Neural cell (in vitro differentiated cells): ENCODE results near the gene MTA1. TPM values are rescaled to one million over a fixed set of nuclear protein-coding genes. Genes with fewer than 3 reads are reported as not detected.

Experiments
- H2AFZ ChIP-seq: fragments of 200-600, 300-800 bp; sonication (generic), shearing (Covaris generic); 2 replicates; pipeline ENCODE4 v1.6.0; 2014; ENCODE audit warnings: low read depth, mild to moderate bottlenecking, antibody characterized with exemption, low read length, moderate library complexity
- H3F3A ChIP-seq: fragments of 200-600 bp; shearing (Covaris generic); 2 replicates; pipeline ENCODE4 v1.6.1; 2016; ENCODE audit warnings: mild to moderate bottlenecking, moderate library complexity, mixed read lengths, antibody characterized with exemption, low read length; ENCODE audit not compliant: insufficient read depth, poor library complexity, severe bottlenecking
- H3K27ac ChIP-seq: fragments of 200-600, 300-800 bp; sonication (generic), shearing (Covaris generic); 2 replicates; pipeline ENCODE4 v1.5.1; 2014; ENCODE audit warnings: mild to moderate bottlenecking, low read length, moderate library complexity
- H3K27me3 ChIP-seq: fragments of 300-800, 200-600 bp; sonication (generic), shearing (Covaris generic); 2 replicates; pipeline ENCODE4 v1.6.0; 2014; ENCODE audit warnings: mild to moderate bottlenecking, low read depth, low read length, moderate library complexity; ENCODE audit not compliant: insufficient read depth
- H3K36me3 ChIP-seq: fragments of 300-800, 200-600 bp; sonication (generic), shearing (Covaris generic); 2 replicates; pipeline ENCODE4 v1.5.1; 2014; ENCODE audit warnings: mild to moderate bottlenecking, antibody characterized with exemption, low read length, moderate library complexity; ENCODE audit not compliant: insufficient read depth
- H3K4me2 ChIP-seq: fragments of 300-800, 200-600 bp; sonication (generic), shearing (Covaris generic); 2 replicates; pipeline ENCODE4 v1.6.0; 2014; ENCODE audit warnings: mild to moderate bottlenecking, low read length
- H3K4me3 ChIP-seq: fragments of 300-800, 200-600 bp; sonication (generic), shearing (Covaris generic); 2 replicates; pipeline ENCODE4 v1.5.1; 2014; ENCODE audit warnings: mild to moderate bottlenecking, low read length, moderate library complexity
- H3K79me2 ChIP-seq: fragments of 200-600 bp; shearing (Covaris generic); replicated peaks from 2 replicates; pipeline ENCODE4 v1.6.0; 2014; ENCODE audit warnings: mild to moderate bottlenecking, low read length, moderate library complexity; ENCODE audit not compliant: insufficient read depth
- H3K9ac ChIP-seq: fragments of 300-800, 200-600 bp; sonication (generic), shearing (Covaris generic); 2 replicates; pipeline ENCODE4 v1.6.1; 2016; ENCODE audit warnings: mild to moderate bottlenecking, low read length, mixed read lengths
- H3K9me2 ChIP-seq: fragments of 200-600 bp; shearing (Covaris generic); 2 replicates; pipeline ENCODE4 v1.6.1; 2016; ENCODE audit warnings: mild to moderate bottlenecking, low read length, mixed read lengths; ENCODE audit not compliant: insufficient read depth
- H3K9me3 ChIP-seq: fragments of 200-600, 300-800 bp; sonication (generic), shearing (Covaris generic); 2 replicates; pipeline ENCODE4 v1.6.1; 2016; ENCODE audit warnings: mild to moderate bottlenecking, mixed run types, low read length, moderate library complexity, mixed read lengths
- H4K20me1 ChIP-seq: fragments of 200-600 bp; shearing (Covaris generic); 2 replicates; pipeline ENCODE4 v1.6.1; 2016; ENCODE audit warnings: mild to moderate bottlenecking, mixed run types; ENCODE audit not compliant: insufficient read depth
- CTCF ChIP-seq: fragments of 450-650 bp; IDR thresholded peaks from 2 replicates; pipeline ENCODE4 v1.5.1; 2014; ENCODE audit warnings: antibody characterized with exemption, mild to moderate bottlenecking, moderate library complexity; ENCODE audit not compliant: poor library complexity, severe bottlenecking
- EP300 ChIP-seq: fragments of 450-650 bp; conservative IDR thresholded peaks from 2 replicates; pipeline ENCODE4 v1.6.1; 2014; ENCODE audit warnings: antibody characterized with exemption, mild to moderate bottlenecking, moderate library complexity; ENCODE audit not compliant: poor library complexity, severe bottlenecking
- EZH2 ChIP-seq: fragments of 200-600, 300-800 bp; shearing (Covaris generic), sonication (generic); IDR thresholded peaks from 2 replicates; pipeline ENCODE4 v1.6.1; 2014; ENCODE audit warnings: antibody characterized with exemption, low read length, borderline replicate concordance, mild to moderate bottlenecking; ENCODE audit not compliant: insufficient read depth, poor library complexity, severe bottlenecking
- MXI1 ChIP-seq: fragments of 450-650 bp; conservative IDR thresholded peaks from 2 replicates; pipeline ENCODE4 v1.6.1; 2014; ENCODE audit warnings: antibody characterized with exemption, mild to moderate bottlenecking; ENCODE audit not compliant: poor library complexity, severe bottlenecking
- POLR2AphosphoS5 ChIP-seq: IDR thresholded peaks from 2 replicates; pipeline ENCODE4 v1.6.1; 2012
- RAD21 ChIP-seq: fragments of 450-650 bp; conservative IDR thresholded peaks from 2 replicates; pipeline ENCODE4 v1.6.1; 2014; ENCODE audit warnings: antibody characterized with exemption, mild to moderate bottlenecking, moderate library complexity
- REST ChIP-seq: IDR thresholded peaks from 2 replicates; pipeline ENCODE4 v1.6.1; 2012; ENCODE audit warnings: borderline replicate concordance
- SMC3 ChIP-seq: fragments of 450-650 bp; conservative IDR thresholded peaks from 2 replicates; pipeline ENCODE4 v1.6.1; 2014; ENCODE audit warnings: antibody characterized with exemption, mild to moderate bottlenecking, moderate library complexity; ENCODE audit not compliant: poor library complexity
- TAF1 ChIP-seq: IDR thresholded peaks from 2 replicates; pipeline ENCODE4 v1.6.1; 2012; ENCODE audit warnings: low read depth
- polyA plus RNA-seq: library from polyadenylated mRNA; depleted of rRNA; stranded (reverse); fragments of >200 nt; gene quantifications from 2 replicates; pipeline ENCODE4 v1.2.3, GENCODE V29; 2014

MTA1 gene
- polyA plus RNA-seq, 1 donor from 2014 or later: 94.0 TPM

- H3K79me2 ChIP-seq: no peaks in the 10 kb centered on the region
- no peak overlapping the region for H3K9ac ChIP-seq
- H3K27me3 ChIP-seq: peaks cover 29% of the 10 kb centered on the region
- no peaks in the 10 kb centered on the region for H4K20me1 ChIP-seq
- no peaks in the 10 kb centered on the region for H3F3A ChIP-seq
- no peak overlapping the region for H3K27ac ChIP-seq
- H3K36me3 ChIP-seq: no peaks in the 10 kb centered on the region
- no peaks in the 10 kb centered on the region for H3K9me3 ChIP-seq
- no peak overlapping the region for H3K4me2 ChIP-seq
- H2AFZ ChIP-seq: no peak overlapping the region
- no peak overlapping the region for H3K4me3 ChIP-seq
- H3K9me2 ChIP-seq: no peaks in the 10 kb centered on the region
- TF ChIP-seq EZH2 (no peak), REST (no peak), RAD21 (no peak), POLR2AphosphoS5 (no peak), SMC3 (no peak), CTCF (no peak), MXI1 (no peak), EP300 (no peak), TAF1 (no peak)
Observed at GRCh38 chr14:105486974-105487448, 67.4 kb downstream of the MTA1 start.

- H3F3A ChIP-seq: no peaks in the 10 kb centered on the region
- H3K27ac ChIP-seq: no peak overlapping the region
- H3K4me2 ChIP-seq: no peak overlapping the region
- H3K27me3 ChIP-seq: peaks cover 29% of the 10 kb centered on the region
- H3K36me3 ChIP-seq: no peaks in the 10 kb centered on the region
- no peak overlapping the region for H3K4me3 ChIP-seq
- H4K20me1 ChIP-seq: no peaks in the 10 kb centered on the region
- no peak overlapping the region for H3K9ac ChIP-seq
- H2AFZ ChIP-seq: no peak overlapping the region
- no peaks in the 10 kb centered on the region for H3K9me3 ChIP-seq
- no peaks in the 10 kb centered on the region for H3K79me2 ChIP-seq
- TF ChIP-seq MXI1 (no peak), REST (no peak)
- no peaks in the 10 kb centered on the region for H3K9me2 ChIP-seq
Observed at GRCh38 chr14:105487449-105487985, 67.9 kb downstream of the MTA1 start.
